AG20443 (cell line): ENCODE measurements around the gene RAB11FIP4.

Experiments used
- DNase-seq: peaks from one replicate; pipeline ENCODE4 v3.0.0; 2012; ENCODE audit warnings: low spot score, mixed read lengths

The RAB11FIP4 gene

DNA sequence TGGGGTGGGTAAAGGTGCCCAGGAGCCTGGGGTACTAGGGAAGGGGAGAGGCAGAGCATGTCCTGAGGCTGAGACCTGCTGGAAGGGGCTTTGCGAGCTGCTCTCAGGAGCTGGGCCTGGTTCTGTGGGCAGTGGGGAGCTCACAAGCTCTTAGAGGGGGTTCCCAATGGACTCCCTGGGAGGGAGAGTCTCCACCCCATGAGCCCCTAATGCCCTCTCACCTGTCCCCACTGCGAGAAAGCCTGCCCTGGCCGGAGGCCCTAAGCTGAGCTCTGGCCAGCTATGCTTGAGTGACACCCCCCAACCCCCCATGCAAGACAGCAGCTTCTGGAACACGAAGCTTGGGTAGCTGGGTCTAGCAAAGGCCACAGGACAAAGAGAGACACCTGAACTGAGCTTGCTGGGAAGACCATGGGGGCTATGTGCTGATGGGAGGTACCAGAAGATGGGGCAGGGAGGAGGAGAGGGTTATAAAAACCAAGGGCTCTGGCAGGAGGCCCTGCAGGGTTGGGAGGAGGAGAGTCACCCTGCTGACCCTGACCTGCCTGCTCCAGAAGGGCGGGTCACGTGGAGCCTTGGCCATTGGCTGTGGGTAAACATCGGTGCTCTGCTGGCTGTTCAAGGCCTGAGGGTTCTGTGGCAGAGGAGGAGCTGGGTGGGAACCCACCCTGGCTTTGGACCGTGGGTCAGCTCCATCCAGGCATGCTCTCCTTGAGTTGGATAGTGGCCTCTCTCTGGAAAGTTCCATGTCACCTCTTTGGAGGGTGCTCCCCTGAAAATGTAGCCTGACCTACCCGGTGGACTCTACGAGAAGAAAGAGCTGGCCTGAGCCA lies 106.7 kb downstream of the RAB11FIP4 start:
- DNase-seq, result no peak

GRCh38 chr17:31499771-31500554 lies 108.5 kb downstream of the RAB11FIP4 start:
- DNase-seq, result peak; percentile 42

DNA sequence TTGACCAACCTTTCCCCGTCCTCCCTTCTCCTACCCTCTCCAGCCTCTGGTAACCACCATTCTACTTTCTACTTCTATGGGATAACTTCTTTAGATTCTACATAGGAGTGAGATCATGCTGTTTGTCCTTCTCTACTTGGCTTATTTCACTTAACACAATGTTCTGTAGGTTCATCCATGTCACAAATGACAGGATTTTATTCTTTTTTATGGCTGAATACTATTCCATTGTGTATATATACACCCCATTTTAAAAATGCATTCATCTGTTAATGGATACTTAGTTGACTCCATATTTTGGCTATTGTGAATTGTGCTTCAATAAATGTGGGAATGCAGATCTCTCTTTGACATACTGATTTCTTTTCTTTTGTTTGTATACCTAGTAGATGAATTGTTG lies 115.0 kb downstream of the RAB11FIP4 start:
- DNase-seq, result no peak

DNA sequence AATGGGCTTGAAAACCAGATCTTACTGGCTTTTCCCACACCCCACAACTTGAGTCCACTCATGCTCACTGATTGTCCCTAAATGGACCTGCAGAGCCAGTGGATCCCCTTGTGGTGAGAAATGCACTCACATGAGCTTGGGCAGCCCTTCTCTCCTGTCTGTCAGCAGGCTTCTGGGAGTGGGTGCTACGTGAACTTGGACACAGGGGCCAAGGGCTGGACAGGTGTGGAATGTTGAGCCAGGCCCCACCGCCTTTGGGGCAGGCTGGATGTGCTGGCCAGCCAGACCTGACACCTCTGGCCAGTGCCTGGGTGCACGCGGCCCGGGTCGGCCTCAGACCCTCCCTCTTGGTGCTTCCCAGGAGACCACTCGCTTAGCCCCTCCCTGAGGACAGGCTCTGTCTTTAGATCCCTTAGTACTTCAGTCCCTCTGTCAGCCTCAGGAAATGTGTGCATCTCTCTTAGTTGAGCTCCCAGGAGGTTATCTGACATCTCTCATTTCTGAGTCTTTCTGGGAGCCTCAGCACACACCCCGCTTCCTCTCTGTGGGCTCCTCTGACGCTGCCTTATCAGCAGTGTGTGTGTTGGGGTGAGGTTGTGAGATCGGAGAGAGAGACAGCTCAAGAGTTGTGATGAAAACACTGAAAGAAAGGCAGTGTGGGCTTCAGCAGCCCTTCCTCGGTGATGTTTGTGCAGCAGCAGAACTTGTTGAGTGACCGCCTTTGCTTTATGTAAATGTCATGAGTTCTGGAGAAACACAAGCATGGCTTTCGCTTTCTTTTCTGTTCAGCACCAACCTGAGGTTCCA lies 117.0 kb downstream of the RAB11FIP4 start:
- no peak for DNase-seq

- DNase-seq, result no peak
Measured at GRCh38 chr17:31509095-31509804, 117.8 kb downstream of the RAB11FIP4 start.

DNA sequence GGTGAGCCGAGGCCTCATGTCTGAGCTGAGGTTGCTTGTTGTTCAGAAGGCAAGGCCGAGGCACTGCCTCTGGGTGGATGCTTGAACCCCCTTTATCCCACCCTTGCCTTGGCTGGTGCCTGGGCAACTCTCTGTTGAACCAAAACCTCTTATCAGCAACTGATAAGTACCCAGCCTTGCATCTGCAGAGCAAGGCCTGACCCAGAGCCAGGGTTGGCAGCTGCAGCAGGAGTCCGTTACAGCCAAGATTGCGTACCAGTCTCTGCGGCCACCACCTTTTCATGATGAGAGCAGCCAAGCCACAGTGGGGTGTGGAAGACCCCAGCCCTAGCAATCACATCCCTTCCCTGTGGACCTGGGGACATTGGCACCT lies 118.3 kb downstream of the RAB11FIP4 start:
- DNase-seq, result no peak

GRCh38 chr17:31510308-31511194 lies 119.1 kb downstream of the RAB11FIP4 start:
- DNase-seq, result no peak

DNA sequence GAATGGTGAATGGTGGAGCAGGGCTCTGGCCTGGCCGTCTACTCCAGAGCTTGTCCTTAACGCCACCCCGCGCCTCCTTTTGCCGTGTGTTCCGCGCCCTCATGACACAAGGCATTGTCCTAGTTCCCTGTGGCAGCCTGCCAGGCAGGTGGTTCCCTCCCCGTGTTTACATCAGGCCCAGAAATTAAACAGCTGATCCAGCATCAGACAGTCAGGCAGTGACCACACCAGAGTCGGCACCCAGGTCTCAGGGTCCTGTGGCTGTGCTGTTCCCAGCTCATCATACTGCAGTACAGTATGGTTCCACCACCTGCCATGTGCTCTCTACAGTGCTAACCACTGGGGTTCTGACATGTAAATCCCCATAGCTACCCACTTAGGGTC lies 119.7 kb downstream of the RAB11FIP4 start:
- no peak for DNase-seq

DNA sequence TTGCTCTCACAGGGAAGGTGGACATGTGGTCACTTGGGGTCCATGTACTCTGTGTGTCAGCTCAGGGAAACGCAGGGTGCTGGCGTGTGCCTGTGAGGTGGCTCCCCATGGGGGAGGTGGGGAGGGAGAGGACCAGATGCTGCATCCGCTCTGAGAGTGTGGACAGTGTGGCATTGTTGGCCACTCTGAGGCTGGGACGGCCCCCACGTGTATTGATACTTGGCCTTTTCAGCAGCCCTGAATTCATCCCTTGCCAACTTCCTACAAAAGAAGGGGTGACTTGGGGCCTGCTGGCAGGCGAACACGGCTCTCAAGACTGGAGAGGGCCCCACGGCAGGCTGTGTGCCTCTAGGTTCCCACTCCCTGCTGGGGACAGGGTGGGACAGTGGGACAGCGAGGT lies 120.1 kb downstream of the RAB11FIP4 start:
- no peak for DNase-seq

- DNase-seq, result no peak
Measured at GRCh38 chr17:31512104-31512740, 120.7 kb downstream of the RAB11FIP4 start.

GRCh38 chr17:31512796-31513195 lies 121.3 kb downstream of the RAB11FIP4 start:
- DNase-seq, result no peak

DNA sequence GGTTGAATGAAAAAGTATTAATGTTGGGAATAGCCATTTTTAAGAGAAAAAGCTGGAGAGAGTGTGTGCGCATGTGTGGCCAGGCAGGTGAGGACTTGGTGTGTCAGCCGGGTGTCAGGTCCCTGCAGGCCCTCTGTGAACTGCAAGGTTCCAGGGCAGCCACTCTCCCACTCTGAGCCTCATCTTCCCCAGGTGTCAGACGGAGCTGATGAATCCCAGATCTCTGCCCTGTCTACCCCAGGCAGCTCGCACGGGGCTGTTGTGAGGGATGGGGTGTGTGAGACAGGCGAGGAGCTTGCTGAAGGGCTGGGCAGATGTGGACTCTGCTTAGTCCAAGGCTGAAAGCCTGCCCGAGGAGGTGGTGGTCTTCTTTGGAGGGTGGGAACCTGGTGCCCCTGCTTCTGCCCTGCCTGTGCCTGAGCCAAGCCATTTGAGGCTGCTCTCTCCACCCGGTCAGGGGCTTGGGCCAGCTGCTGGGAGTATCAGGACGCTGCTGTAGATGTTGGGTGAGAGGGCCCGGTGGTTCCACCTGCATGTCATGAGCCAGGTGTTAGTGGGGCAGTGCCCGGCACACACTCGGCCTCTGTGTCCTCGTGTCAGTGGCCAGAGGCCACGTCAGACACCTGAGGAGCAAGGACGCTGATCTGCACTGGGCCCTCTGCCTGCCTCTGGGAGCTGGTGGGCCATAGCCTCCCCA lies 122.4 kb downstream of the RAB11FIP4 start:
- no peak for DNase-seq

DNA sequence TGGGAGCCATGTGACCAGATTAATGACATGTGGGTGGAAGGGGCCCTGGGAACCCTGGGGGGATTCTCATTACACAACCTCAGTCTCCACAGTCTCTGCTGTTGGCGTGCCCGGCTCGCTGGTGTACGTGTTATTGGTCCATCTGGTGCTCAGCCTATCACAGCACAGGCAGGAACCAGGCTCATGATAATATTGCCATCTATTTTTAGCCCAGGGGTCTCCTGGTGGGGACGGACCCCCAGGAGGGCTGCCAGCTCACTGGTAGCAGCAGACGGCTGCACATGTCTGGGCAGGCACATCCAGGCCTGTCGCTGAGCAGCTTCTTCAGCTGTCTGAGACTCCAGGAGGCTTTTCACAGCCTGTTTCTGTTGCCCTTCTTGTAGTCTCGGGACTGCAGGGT lies 123.8 kb downstream of the RAB11FIP4 start:
- no peak for DNase-seq

- no peak for DNase-seq
Measured at GRCh38 chr17:31517524-31517923, 126.0 kb downstream of the RAB11FIP4 start.

DNA sequence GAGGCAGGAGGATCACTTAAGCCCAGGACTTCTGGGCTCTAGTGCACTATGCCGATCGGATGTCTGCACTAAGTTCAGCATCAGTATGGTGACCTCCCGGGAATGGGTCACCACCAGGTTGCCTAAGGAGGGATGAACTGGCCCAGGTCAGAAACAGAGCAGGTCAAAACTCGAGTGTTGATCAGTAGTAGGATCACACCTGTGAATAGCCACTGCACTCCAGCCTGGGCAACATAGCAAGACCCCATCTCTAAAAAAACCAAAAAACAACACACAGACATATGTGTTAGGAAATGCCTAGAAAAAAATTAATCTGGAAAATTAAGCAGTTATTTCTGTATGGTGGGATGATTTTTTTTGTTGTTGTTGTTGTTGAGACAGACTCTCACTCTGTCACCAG lies 127.0 kb downstream of the RAB11FIP4 start:
- DNase-seq, result no peak

- DNase-seq, result no peak
Measured at GRCh38 chr17:31521632-31522283, 130.3 kb downstream of the RAB11FIP4 start.

GRCh38 chr17:31522284-31522931 lies 130.9 kb downstream of the RAB11FIP4 start:
- DNase-seq, result no peak

DNA sequence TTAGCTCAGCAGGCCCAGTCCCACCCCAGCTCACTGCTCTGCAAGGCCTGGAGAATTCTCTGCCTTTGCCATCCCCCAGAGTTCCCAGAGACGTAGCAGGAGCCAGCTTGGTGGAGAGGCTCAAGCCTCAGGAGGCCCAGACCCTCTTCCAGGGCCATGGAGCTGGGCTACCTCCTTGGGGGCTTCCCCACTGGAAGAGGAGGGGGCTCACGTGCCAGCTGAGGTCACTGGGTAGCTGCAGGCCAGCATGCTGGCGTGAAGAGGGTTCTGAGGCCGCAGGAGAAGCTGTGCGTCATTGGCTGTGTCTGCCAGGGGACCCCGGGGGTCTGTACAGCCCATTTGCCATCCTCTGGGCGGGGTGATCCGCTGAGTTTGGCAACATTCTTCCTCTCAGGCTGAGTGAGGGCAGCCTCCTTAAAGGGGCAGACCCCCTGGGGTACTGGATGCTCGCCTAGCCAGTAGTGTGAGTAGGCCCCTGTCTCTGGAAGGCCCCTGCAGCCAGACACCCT lies 131.6 kb downstream of the RAB11FIP4 start:
- DNase-seq, result no peak
